ENCODE data around the gene RTL9. TPM values are rescaled to one million over a fixed set of nuclear protein-coding genes. Genes with fewer than 3 reads are reported as not detected.
"Not testable (repeated sequence)": the region's sequence is repeated elsewhere in the genome, so short reads cannot be mapped to it uniquely, and the experiment has no call there.

RTL9 gene
- total RNA-seq, 1 experiment from 2014 or later, result 0.13 TPM

DNA sequence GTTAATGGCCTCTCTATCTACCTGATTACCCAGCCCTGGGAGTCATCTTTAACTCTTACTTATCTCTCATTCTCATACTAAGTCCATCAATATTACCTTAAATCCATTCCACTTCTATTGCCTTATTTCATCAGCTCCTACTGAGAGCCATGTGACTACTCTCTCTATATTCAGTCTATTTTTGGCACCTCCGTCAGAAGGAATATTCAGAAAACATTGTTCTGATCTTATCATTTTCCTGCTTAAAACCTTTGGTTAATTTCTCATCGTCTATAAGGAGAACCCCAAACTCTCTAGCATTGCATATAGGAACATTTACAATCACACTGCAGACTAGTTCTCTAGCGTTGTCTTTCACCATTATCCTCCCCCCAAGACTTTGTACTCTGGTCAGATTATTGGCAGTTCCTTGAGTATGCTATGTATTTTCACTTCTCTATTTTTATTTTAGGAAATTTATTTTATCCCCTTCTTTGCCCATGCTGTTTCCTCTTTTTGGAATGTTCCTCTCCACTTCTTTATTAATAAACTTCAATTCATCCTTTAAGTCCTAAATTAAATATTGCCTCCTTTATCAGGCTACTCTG, 27.1 kb upstream of the RTL9 start:
- no peaks in the 10 kb centered on the region for H3K4me1 ChIP-seq (ENCODE audit: insufficient read depth, low read length, poor library complexity, severe bottlenecking)
- no peak for DNase-seq (ENCODE audit: low spot score)
- ChIA-PET CTCF (no interaction called here), POLR2A (ENCODE audit: low non-redundant PET) (no interaction called here)
- no peak for TF ChIP-seq EZH2 (IDR thresholded peaks at IDR 0.05; ENCODE audit: borderline replicate concordance, low read depth, low read length, poor library complexity, severe bottlenecking)
- TF ChIP-seq, protein P1, sequence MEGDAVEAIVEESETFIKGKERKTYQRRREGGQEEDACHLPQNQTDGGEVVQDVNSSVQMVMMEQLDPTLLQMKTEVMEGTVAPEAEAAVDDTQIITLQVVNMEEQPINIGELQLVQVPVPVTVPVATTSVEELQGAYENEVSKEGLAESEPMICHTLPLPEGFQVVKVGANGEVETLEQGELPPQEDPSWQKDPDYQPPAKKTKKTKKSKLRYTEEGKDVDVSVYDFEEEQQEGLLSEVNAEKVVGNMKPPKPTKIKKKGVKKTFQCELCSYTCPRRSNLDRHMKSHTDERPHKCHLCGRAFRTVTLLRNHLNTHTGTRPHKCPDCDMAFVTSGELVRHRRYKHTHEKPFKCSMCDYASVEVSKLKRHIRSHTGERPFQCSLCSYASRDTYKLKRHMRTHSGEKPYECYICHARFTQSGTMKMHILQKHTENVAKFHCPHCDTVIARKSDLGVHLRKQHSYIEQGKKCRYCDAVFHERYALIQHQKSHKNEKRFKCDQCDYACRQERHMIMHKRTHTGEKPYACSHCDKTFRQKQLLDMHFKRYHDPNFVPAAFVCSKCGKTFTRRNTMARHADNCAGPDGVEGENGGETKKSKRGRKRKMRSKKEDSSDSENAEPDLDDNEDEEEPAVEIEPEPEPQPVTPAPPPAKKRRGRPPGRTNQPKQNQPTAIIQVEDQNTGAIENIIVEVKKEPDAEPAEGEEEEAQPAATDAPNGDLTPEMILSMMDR (conservative IDR thresholded peaks at IDR 0.05; ENCODE audit: low read depth, low read length), result no peak
- peaks cover 1% of the 10 kb centered on the region for H3K27me3 ChIP-seq (replicated peaks; ENCODE audit: insufficient read depth, low read depth, low read length, poor library complexity)
- no TSS peak for BruUV-seq (replicated peaks)
- H3K27ac ChIP-seq (ENCODE audit: low read depth, low read length, poor library complexity, severe bottlenecking), result no peak overlapping the region
- intact Hi-C loops (cut with micrococcal nuclease; ENCODE audit: unreplicated experiment), result no loop called here
- no peak overlapping the region for H3K4me3 ChIP-seq (ENCODE audit: low read depth, low read length, poor library complexity, severe bottlenecking)
- no peaks in the 10 kb centered on the region for H3K9me3 ChIP-seq (ENCODE audit: low read depth, low read length, poor library complexity, severe bottlenecking)
- H3K36me3 ChIP-seq (ENCODE audit: insufficient read depth, low read length, poor library complexity, severe bottlenecking), result no peaks in the 10 kb centered on the region

DNA sequence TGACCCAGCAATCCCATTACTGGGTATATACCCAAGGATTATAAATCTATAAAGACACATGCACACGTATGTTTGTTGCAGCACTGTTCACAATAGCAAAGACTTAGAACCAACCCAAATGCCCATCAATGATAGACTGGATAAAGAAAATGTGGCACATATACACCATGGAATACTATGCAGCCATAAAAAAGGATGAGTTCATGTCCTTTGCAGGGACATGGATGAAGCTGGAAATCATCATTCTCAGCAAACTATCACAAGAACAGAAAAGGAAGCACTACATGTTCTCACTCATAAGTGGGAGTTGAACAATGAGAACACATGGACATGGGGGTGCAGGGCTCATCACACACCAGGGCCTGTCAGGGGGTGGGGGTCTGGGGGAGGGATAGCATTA, 25.2 kb upstream of the RTL9 start:
- CTCF ChIA-PET; H3K27me3 ChIP-seq (replicated peaks; ENCODE audit: insufficient read depth, low read depth, low read length, poor library complexity); H3K4me3 ChIP-seq (ENCODE audit: low read depth, low read length, poor library complexity, severe bottlenecking); H3K36me3 ChIP-seq (ENCODE audit: insufficient read depth, low read length, poor library complexity, severe bottlenecking); intact Hi-C loops (cut with micrococcal nuclease; ENCODE audit: unreplicated experiment); DNase-seq (ENCODE audit: low spot score); H3K27ac ChIP-seq (ENCODE audit: low read depth, low read length, poor library complexity, severe bottlenecking); POLR2A ChIA-PET (ENCODE audit: low non-redundant PET); H3K4me1 ChIP-seq (ENCODE audit: insufficient read depth, low read length, poor library complexity, severe bottlenecking); BruUV-seq (replicated peaks); H3K9me3 ChIP-seq (ENCODE audit: low read depth, low read length, poor library complexity, severe bottlenecking): not testable (repeated sequence)

DNA sequence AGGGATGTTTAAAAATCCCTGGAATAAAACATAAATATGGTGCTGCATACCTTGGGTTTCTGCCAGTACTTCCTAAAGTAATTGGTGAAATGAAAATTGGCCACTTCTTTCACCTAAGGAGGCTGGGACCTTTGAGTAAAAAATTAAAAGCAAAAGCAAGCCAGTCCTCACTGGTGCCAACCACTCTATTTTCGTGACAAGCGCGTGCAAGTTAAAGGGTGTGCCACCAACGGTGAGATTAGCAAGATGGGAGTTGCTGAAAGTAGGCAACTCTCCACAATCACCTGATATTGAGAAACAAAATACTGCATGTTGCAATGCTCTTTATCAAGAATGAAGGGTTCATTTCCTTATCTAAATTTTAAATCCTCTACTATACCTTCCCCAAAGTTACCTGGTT, 19.7 kb upstream of the RTL9 start:
- intact Hi-C loops (cut with micrococcal nuclease; ENCODE audit: unreplicated experiment), result no loop called here
- BruUV-seq (replicated peaks), result no TSS peak
- TF ChIP-seq EZH2 (IDR thresholded peaks at IDR 0.05; ENCODE audit: borderline replicate concordance, low read depth, low read length, poor library complexity, severe bottlenecking), result no peak
- TF ChIP-seq, protein P1 (conservative IDR thresholded peaks at IDR 0.05; ENCODE audit: low read depth, low read length), result no peak

More for the DNA sequence above, 19.7 kb upstream of the RTL9 start:
- ChIA-PET CTCF (no interaction called here), POLR2A (ENCODE audit: low non-redundant PET) (no interaction called here)
- no peak overlapping the region for H3K27ac ChIP-seq (ENCODE audit: low read depth, low read length, poor library complexity, severe bottlenecking)
- no peak for DNase-seq (ENCODE audit: low spot score)
- H3K27me3 ChIP-seq (replicated peaks; ENCODE audit: insufficient read depth, low read depth, low read length, poor library complexity), result no peaks in the 10 kb centered on the region
- no peak overlapping the region for H3K4me3 ChIP-seq (ENCODE audit: low read depth, low read length, poor library complexity, severe bottlenecking)
- H3K4me1 ChIP-seq (ENCODE audit: insufficient read depth, low read length, poor library complexity, severe bottlenecking), result no peaks in the 10 kb centered on the region
- no peaks in the 10 kb centered on the region for H3K36me3 ChIP-seq (ENCODE audit: insufficient read depth, low read length, poor library complexity, severe bottlenecking)
- no peaks in the 10 kb centered on the region for H3K9me3 ChIP-seq (ENCODE audit: low read depth, low read length, poor library complexity, severe bottlenecking)

All from A673 (cell line).